ENCODE measurements around the gene ZNRF3. TPM values are rescaled to one million over a fixed set of nuclear protein-coding genes. Genes with fewer than 3 reads are reported as not detected.
"Not testable (repeated sequence)": the region's sequence is repeated elsewhere in the genome, so short reads cannot be mapped to it uniquely, and the experiment has no call there.

The ZNRF3 gene
- total and polyA plus RNA-seq, 9 donors, result 7.4 to 24.3 (median 11.6) TPM

GRCh38 chr22:28841111-28841510 is 42.3 kb upstream of the ZNRF3 start:
- Histone ChIP-seq H3K4me1 (ENCODE audit: insufficient read depth) (no peaks in the 10 kb centered on the region), H3K4me3 (no peak overlapping the region), H3K27ac (no peak overlapping the region), H3K9me3 (no peaks in the 10 kb centered on the region), H3K27me3 (no peaks in the 10 kb centered on the region), H3K36me3 (no peaks in the 10 kb centered on the region)
- no peak for DNase-seq
- intact Hi-C loops (cut with DNase I), result no loop called here
- WGBS, 3 donors, result 84 to 88% (median 88%) methylated on average over 5 of the region's 5 CpGs
- TF ChIP-seq POLR2A (IDR thresholded peaks at IDR 0.05), result no peak
- no peak for TF ChIP-seq EP300 (IDR thresholded peaks at IDR 0.05)
- TF ChIP-seq CTCF (IDR thresholded peaks at IDR 0.05), result no peak

- no peak overlapping the region for H3K4me3 ChIP-seq
- no peak for TF ChIP-seq POLR2A (IDR thresholded peaks at IDR 0.05)
- TF ChIP-seq EP300 (IDR thresholded peaks at IDR 0.05), result no peak
- no peak for TF ChIP-seq CTCF (IDR thresholded peaks at IDR 0.05)
- no peaks in the 10 kb centered on the region for H3K36me3 ChIP-seq
- intact Hi-C loops (cut with DNase I), result no loop called here
- no peaks in the 10 kb centered on the region for H3K9me3 ChIP-seq
- H3K4me1 ChIP-seq (ENCODE audit: insufficient read depth), result no peaks in the 10 kb centered on the region
- no peak overlapping the region for H3K27ac ChIP-seq
- no peak for DNase-seq
- no peaks in the 10 kb centered on the region for H3K27me3 ChIP-seq
- WGBS, 3 donors, result 72 to 83% (median 82%) methylated on average over 2 of the region's 2 CpGs
These were observed 39.7 kb upstream of the ZNRF3 start for GRCh38 chr22:28843633-28844032.

- H3K27me3 ChIP-seq; intact Hi-C loops (cut with DNase I); H3K36me3 ChIP-seq; H3K4me3 ChIP-seq; H3K27ac ChIP-seq; H3K4me1 ChIP-seq (ENCODE audit: insufficient read depth); H3K9me3 ChIP-seq; DNase-seq: not testable (repeated sequence)
- 88 to 91% (median 90%) methylated on average over 2 of the region's 2 CpGs for WGBS, 3 donors
These were observed 39.1 kb upstream of the ZNRF3 start for GRCh38 chr22:28844277-28844676.

GRCh38 chr22:28846994-28847393 is 36.4 kb upstream of the ZNRF3 start:
- 91 to 98% (median 95%) methylated on average over 2 of the region's 2 CpGs for WGBS, 3 donors

More at GRCh38 chr22:28846994-28847393, 36.4 kb upstream of the ZNRF3 start:
- no peaks in the 10 kb centered on the region for H3K27me3 ChIP-seq
- intact Hi-C loops (cut with DNase I), result no loop called here
- no peaks in the 10 kb centered on the region for H3K4me1 ChIP-seq (ENCODE audit: insufficient read depth)
- no peak for TF ChIP-seq POLR2A (IDR thresholded peaks at IDR 0.05)
- no peak for TF ChIP-seq CTCF (IDR thresholded peaks at IDR 0.05)
- no peak for TF ChIP-seq EP300 (IDR thresholded peaks at IDR 0.05)
- H3K9me3 ChIP-seq, result no peaks in the 10 kb centered on the region
- no peak for DNase-seq
- H3K4me3 ChIP-seq, result no peak overlapping the region
- no peaks in the 10 kb centered on the region for H3K36me3 ChIP-seq
- no peak overlapping the region for H3K27ac ChIP-seq
